Measurements from ENCODE around the gene LPAR1.

DNA sequence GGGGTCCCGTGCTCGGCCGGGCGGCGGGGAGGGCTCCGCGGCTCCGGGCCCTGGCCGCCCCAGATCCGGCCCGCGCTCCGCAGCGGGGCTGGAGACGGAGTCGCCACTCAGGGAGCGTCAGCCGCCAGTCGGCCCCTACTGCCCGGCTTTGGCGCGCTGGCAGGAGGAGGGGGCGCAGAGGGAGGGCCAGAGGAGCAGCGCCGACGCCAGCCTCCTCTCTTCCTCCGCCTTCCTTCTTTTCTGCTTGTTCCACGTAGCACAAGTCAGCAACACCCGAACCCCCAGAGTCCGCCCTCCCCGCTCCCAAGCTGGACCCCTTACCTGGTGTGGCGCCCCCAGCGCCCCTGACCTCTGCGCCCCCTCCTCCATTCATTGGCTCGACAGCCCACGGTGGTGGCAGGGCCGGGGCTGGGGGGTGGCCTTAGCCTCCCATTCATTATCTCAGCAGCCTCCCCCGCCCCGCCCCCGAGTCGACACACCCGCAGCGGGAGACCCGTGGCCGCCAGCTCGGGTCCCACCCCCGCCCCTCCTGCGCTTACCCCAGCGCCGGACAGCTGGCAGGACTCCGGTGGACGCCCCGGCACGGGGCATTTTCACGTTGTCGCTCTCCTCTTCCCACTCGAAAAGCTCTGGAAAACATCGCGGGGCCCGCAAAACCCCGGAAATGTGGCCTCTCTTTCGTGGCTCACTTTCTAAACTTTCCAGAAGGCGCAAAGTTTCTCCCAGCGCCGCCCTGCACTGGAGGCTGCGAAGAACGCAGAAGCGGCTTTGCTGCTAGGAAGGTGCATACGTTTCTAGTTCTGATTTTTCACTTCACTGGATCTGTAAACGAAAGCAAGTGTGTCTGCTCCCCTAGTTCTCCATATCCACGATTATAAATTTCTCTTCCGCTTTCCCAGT lies at the start of gene LPAR1:
- TF ChIP-seq, protein P1, sequence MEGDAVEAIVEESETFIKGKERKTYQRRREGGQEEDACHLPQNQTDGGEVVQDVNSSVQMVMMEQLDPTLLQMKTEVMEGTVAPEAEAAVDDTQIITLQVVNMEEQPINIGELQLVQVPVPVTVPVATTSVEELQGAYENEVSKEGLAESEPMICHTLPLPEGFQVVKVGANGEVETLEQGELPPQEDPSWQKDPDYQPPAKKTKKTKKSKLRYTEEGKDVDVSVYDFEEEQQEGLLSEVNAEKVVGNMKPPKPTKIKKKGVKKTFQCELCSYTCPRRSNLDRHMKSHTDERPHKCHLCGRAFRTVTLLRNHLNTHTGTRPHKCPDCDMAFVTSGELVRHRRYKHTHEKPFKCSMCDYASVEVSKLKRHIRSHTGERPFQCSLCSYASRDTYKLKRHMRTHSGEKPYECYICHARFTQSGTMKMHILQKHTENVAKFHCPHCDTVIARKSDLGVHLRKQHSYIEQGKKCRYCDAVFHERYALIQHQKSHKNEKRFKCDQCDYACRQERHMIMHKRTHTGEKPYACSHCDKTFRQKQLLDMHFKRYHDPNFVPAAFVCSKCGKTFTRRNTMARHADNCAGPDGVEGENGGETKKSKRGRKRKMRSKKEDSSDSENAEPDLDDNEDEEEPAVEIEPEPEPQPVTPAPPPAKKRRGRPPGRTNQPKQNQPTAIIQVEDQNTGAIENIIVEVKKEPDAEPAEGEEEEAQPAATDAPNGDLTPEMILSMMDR (IDR thresholded peaks at IDR 0.05), result peak; percentile 9
- no peak for TF ChIP-seq EZH2 (IDR thresholded peaks at IDR 0.05)
